IPS DF 4.7 (cell line): ENCODE measurements around the gene RPA3.

Source experiments
- DNase-seq: peaks from one replicate; pipeline ENCODE4 v3.0.0-alpha.2; 2013; ENCODE audit warnings: low spot score; ENCODE audit errors: extremely low read depth

RPA3 gene

DNA sequence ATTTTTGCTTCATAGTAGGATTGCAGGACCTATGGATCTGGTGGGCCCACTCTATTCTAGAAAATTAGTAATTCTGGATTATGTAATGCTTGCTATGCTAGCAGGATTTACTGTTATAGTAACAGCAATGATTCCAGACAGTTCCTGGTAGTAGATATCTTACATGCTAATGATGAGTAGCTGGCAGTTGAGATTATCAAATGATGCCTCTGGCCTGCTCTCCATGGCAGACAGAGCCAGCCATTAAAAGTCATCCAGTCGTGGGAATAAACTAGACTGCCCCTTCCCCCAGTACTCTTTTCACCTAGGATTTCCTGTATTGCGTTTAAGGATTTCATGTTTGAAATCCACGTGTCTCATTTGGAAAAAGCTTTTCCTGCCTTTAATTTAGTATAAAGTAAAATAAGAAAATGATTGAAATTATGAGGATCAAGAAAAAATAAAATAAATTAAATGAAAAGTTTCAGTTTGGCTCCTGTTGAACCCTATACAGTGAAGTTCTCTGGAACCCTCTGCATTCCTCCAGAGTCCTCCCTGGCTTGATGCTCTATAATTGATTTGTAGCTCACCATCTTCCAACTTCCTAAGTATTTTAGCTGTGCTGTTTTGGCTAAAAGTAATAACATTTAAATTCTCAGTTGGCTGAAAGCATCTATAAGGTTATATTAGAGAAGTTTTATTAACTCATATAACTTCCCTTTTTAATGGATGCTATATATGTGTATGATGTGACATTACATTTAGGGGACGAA, 63.3 kb downstream of the RPA3 start:
- DNase-seq: no peak

DNA sequence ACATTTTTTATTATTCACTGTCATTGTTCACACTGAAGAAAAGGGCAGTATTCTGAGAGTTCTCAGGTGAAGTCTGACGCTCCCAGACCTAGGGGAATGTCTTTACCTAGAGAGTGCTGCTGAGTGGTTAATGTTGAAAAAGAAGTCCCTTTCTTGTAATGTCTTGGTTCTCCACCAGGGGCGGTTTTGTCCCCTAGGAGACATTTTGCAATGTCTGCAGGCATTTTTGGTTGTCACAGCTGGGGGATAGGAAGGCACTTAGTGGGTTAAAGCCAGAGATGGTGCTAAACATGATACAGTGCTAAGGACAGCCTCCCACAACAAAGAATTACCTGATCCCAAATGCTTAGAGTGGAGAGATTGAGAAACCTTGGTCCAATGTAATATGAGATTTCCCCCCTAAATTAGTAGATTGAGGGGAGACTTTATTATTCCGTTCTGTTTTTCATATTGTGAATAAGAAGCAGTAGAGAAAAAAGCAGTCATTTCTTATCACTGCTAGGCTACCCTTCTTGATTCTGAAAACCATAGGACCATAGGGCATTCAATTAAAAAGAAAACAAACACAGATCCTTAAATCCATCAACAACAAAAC, 64.7 kb downstream of the RPA3 start:
- DNase-seq: peak; percentile 71

DNA sequence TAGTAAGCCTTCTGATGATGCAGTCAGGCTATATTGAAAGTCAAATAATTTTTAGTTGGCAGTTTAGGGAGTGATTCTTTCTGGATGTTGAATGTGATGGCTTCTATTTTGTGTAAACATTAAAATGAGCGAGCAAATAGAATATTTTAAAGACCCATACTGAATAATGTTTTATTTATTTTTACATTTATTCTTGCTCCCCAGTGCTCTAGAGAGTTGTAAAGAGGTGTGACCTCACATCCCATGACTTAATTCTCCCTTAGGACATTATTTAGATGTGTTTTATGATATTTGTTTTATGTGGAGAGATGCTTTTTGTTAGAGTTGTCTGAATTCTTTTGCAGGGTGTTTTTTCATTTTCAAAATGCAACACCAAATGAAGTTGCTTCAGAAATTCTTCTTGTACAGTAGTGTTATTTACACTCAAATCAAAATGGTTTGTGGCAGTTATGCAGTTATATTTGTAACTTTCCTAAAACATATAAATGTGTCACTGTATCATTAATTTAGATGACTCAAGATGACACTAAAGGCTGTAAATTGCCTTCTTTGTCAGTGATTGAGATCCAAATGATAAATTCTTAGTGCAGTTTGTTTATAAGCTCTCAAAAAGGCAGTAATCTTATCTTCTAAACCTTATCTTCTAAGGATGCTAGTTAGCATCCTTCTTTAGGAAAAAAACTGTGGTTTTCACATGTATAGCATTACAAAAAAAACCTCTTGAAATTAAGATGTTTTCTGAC, 65.4 kb downstream of the RPA3 start:
- DNase-seq: no peak

DNA sequence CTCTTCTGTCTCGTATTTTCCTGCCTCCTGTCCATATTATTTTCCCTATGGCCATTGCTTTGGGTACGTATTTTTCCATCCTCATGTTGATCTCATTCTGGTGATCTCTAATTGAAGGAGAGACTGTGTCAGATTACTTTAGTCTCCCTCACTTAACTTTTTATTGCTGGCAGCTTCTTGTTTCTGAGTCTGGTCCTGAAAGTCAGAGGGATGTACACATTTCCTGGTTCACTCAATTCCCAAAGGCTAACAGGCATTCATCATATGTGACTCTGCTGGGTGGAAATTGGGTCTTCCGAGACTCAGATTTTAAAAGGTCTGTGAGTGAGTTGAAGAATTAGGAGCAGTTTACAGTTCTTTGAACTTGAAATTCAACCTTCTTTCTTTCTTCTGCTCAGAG, 66.9 kb downstream of the RPA3 start:
- no peak for DNase-seq

DNA sequence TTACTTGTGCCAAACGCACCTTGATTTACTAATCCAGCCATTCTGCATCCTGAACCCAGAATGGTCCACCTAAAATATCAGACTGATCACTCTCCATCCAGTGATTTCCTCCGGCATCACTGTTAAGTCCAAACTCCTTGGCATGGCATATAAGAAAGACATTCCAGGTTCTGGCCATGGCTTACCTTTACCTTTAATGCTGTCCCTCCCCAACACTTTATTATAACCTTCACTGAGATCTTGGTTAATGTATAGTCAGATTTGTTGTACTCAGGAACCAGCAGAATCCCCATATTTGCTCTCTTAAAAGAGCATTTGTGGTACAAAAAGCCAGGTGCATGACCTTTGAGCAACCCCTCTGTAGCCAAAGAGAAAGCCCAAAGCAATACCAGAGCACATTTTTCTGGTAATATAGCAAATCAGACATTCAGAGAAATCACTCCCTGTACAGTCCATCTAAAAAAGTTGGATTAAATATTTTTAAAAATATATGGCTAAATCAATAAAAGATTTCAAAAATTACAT, 67.7 kb downstream of the RPA3 start:
- DNase-seq: no peak

DNA sequence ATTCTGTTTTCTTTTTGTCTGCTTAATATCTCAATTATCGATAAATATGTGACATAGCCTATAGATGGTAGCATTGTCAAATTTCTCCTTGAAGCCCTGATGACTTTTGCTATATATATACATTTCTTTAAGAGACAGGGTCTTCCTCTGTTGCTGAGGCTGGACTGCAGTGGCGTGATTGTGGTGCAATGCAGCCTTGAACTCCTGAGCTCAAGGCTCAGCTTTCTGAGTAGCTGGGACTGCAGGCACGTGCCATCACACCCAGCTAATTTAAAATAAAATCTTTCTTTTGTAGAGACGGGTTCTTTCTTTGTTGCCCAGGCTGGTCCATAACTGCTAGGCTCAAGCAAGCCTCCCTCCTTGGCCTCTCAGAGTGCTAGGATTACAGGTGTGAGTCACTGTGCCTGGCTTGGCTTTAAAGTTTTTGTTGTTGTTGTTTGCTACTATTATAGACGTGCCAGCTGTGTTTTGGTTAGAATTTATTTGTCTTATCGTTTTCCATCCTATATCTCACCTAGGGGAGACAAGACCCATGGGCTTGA, 70.8 kb downstream of the RPA3 start:
- DNase-seq: no peak

DNA sequence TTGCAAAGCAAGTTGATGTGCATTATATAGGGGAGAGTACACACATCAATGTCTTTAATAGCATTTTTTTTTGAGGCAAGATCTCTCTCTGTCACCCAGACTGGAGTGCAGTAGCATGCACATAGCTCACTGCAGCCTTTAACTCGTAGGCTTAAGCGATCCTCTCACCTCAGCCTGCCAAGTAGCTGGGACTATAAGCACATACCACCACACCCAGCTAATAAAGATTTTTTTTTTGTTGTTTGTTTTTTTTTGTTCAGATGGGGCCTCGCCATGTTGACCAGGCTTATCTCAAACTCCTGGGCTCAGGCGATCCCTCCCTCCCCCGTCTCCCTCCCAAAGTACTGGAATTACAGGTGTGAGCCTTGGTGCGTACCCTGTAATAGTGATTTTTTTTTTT, 76.3 kb downstream of the RPA3 start:
- no peak for DNase-seq

DNA sequence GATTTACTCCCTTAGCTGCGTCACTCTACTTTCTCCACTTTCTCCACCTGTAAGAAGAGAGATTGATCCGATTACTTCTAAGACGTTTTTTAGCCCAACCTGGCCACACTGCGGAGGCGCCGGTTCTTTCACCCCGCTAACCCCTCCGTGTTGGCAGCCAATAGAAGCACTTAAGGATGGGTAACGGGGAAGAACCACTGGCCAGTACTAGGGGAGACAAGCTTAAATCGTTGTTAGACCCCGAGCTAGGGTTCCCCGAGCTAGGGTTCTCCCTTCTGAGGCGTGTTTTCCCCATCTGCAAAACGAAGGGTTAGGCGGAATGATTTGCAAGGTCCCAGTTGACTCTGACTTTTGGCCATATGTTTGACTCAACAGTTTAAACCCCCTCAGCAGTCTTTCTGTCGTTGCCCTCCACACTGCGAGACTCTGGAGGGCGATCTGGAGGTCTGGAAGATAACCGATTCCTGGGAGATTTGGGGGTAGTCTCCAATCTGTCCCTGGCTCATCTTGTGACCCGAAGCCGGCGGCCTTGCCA, 77.2 kb downstream of the RPA3 start:
- DNase-seq: no peak

DNA sequence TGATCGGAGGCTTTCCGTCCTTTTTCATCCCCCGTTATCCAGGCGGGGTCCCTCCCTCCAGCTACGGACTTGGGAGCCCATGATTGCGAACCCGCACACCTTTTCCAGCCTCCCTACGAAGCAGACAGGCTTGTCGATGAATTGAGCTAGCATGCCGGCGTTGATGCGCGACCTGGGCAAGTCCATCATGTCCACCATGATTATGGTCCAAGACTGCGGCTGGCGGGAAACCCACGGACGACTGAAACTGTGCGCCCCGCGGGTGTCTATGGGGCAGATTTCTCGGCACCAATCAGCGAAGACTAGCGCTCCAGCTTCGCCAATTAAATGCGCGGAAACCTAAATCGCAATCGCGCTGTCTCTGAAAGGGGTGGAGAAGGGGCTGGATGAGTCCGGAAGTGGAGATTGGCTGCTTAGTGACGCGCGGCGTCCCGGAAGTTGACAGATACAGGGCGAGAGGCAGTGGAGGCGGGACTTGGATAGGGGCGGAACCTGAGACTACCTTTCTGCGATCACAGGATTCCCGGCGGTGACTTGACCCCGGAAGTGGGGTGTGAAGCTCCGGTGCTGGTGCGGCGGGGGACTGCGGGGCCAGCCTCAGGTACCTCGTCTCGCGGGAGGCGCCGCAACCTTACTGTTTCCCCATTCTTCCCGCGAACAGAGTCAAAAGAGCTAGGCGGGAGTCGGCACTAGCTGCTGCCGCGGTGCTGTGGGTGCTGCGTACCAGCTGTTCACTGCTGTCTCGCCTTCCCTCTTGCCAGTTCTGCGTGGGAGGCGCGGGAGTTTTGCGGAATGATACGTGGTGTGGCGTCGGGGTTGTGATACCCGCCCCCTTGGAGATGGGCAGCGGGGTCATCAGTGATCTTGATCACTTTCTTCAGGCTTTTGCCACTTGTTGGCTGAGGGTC, 77.9 kb downstream of the RPA3 start, which contains the start of gene UMAD1:
UMAD1 (plus strand) TSS at position 532 of the 908 bp plus-strand sequence. CDS start 32,620 bp downstream, outside the sequence.
- peak; percentile 99 for DNase-seq

DNA sequence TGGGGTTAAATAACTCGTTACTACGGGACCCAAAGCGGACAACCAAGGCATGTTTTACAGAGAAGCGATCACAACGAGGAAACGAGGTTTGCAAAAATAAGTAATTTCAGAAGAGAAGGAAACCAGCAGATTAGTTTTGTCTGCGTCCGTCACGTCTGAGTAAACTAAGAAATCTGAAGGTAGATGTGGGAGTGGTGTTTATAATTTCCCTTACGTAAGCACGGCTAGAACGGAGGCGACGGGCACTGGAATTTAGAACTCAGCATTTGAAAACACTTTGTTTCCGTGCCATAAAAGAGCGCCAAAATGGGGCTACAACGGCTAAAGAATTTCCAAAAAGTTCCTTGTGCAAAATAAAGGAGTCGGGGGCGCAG, 78.6 kb downstream of the RPA3 start:
- DNase-seq: no peak

DNA sequence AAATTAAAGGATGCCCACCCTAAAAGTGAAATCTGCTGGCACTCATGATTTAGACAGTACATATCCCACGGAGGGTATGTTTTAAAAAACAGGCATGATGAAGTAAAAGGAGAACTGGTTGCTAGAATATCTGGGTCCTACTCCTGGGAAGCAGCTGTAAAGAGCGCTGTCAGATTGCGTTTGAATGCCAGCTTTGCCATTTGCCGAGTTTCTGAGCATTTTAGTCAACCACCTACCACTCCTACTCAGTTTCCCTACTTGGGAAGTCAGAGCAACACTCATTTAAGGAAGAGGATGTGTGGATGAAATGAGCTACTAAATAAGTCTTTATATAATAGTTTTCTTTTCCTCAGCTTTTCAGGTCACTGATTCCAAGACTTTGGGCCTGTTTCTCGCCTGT, 79.0 kb downstream of the RPA3 start:
- no peak for DNase-seq

DNA sequence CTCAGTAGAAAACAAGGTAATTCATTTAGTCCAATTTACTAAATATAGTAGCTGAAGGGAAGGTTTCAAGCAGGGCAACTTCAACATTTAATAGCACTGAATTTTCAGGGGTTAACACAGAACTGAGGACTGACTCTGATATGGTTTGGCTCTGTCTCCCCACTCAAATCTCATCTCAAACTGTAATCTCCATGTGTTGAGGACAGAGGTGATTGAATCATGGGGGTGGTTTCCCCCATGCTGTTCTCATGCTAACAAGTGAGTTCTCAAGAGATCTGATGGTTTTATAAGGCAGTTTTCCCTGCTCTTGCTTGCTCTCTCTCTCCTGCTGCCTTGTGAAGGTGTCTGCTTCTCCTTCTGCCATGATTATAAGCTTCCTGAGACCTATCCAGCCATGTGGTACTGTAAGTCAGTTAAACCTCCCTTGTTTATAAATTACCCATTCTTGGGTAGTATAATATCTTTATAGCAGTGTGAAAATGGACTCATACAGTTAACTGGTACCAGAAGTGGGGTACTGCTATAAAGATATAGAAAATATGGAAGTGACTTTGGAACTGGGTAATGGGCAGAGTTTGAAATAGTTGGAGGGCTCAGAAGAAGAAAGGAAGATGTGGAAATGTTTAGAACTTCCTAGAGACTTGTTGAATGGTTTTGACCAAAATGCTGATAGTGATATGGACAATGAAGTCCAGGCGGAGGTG, 87.6 kb downstream of the RPA3 start:
- DNase-seq: no peak

DNA sequence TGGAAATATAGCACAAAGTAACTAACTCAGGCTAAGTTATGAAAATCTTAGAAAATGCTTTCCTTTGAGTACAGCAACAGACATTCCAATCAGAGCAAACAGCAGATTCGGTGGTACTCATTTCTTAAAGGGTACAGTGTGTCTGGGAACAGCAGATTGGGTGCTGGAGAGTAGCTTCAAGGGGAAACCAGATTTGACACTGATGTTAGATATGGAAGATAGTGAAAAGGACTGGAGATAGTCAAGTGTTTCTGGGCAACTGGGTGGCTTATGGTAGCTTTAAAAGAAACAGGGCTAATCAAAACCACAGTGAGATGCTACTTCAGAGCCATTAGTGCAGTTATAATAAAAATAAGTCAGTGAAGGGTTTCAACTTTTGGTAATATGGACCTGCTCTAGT, 89.9 kb downstream of the RPA3 start:
- no peak for DNase-seq

DNA sequence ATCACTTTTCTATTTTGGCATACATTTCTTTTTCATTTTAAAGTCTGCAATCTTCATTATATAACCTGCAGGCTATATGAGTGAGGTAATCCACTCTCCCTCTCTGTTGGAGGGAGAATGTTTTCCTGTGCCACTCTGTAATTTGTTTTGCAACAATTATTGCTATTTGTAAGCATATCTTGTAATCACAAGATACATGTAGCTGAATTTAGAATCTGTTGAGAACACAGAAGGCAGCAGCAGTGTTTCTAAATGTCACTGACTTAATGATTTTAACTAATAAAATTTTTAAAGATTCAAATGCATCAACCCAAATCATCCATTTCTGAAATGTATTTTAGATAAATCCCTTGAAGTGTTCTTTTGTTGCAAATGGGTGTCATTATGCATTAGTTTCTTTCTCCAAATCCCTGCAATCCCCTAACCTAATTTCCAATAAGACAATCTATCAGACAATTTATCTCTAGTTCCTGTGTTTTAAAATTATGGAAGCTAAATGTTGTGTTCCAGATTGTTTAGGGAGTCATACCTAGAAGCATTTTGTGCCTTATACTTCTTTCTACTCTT, 97.7 kb downstream of the RPA3 start:
- DNase-seq: no peak

DNA sequence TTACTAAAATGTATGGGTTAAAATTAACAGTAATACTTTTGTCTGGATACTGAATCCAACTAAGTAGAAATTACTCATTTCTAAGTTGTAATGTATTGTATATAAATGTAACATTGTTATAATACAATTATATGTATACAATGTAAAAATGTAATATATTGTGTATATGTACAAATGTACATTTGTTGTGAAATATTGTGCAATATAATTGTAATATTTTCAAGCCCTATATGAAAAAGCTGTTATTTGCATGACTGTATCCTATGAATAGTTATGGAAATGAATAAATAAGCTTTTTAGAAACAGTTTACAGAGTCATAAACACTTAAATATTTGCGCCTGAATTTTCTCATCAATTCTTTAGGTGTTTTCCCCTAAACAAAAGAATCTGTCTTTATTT, 98.2 kb downstream of the RPA3 start:
- no peak for DNase-seq

DNA sequence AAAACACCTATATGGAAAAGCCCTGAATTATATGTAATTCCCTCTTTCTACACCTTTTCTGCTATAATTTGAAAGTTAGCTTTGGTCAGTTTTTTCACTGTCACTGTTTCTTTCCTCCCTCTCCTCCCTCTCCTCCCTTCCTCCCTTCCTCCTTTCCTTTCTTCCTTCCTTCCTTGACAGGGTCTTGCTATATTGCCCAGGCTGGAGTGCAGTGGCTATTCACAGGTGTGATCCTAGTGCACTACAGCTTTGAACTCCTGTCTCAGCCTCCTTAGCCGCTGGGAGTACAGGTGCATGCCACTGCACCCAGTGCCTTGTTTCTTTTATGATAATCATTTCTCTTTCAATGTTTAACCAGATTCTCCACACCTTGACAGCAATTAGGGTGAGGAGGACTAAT, 100.0 kb downstream of the RPA3 start:
- DNase-seq: no peak

DNA sequence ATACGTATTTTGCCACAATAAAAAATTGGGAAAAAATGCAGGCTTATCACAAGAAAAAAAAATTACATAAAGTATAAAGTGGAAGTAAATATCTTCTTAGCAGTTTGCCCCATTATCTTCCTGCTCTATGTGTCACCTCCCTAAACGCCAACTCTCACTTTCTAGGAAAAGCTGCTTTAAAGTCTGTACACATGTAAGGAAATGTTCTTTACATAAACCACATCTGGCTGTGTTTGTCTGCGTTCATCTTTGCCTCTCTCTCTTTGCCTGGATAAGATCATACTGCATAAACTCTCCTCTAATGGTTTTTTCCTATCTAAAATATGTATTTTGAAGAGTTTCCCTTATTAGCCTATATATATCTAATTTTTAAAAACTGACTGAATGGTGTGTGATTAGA, 100.9 kb downstream of the RPA3 start:
- DNase-seq: no peak

DNA sequence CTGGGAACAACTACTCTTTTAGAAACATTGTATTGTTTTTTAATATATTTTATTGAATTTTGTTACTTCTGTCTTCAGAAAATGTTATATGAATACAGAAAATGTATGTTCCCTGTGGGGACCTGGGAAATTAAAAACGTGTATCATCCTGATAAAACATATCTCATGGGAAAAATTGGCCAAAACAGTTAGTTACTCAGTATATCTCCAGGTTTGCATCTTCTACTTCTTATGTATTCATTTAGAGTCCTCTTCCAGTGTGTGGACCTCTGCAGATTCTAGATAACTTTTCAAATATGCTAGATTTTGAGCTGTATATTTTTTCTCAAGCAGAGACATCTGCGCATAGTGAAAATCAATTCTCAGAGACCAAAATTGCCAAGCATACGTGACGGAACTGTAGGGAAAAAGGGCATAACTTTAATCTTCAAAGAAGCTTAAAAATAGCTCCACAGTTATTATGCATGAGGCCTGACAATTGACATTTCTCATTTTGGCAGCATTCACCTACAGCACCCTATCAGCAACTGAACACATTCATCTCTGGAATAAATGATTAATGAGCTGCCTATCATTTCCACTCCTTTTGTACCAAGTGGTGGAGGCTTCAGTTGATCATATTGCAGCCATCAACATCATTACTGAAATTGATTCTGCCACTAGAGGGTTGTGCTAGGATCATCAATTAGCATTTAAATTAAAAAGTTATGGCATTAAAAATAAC, 104.2 kb downstream of the RPA3 start:
- DNase-seq: no peak

DNA sequence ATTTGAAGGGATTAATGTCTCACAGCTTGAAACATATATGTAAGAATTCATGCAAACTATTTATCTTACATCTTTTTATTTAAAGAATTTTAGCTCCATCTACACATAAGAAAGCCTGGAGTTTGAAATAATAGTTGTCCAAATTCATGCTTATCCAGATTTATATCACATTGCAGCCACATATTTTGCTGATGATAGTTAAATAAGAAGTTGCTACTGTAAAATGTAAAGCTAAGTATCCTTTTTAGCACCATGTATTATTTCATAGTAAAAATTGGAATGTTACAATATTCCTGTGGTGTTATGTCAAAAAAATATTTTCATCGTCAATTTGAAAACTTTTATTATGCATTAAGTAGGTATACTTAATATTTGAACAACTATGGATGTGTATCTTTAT, 105.2 kb downstream of the RPA3 start:
- no peak for DNase-seq
